Kidney (tissue), 14 donors: Measurements from ENCODE around the gene MAST2. TPM values are rescaled to one million over a fixed set of nuclear protein-coding genes. Genes with fewer than 3 reads are reported as not detected.

Experiments
- DNase-seq, 5 donors: peaks; one replicate each; pipeline ENCODE4 v3.0.0-alpha.2; 2013 to 2020
- FAIRE-seq: peaks from 2 replicates; lab custom pipeline; 2012; peaks lifted over from hg19 to GRCh38; lab: Jason Lieb, UNC
- H3K27ac ChIP-seq, 2 donors: one replicate each; pipeline ENCODE4 v1.7.0; 2013; ENCODE audit warnings: low read depth in 2 of 2, low read length in 2 of 2, inconsistent platforms in 1 of 2
- H3K27me3 ChIP-seq: one replicate; pipeline ENCODE4 v1.7.1; 2013; ENCODE audit warnings: low read length, inconsistent platforms; ENCODE audit not compliant: control insufficient read depth, insufficient read depth
- H3K36me3 ChIP-seq, 3 donors: one replicate each; pipeline versions ENCODE4 v1.7.0 to v1.7.1; 2013; ENCODE audit warnings: low read length in 3 of 3, control low read depth in 1 of 3, inconsistent platforms in 1 of 3; ENCODE audit not compliant: insufficient read depth in 3 of 3, control insufficient read depth in 2 of 3
- H3K4me1 ChIP-seq, 3 donors: one replicate each; pipeline versions ENCODE4 v1.7.0 to v1.7.1; 2013; ENCODE audit warnings: low read length in 3 of 3, inconsistent platforms in 1 of 3, low read depth in 1 of 3; ENCODE audit not compliant: control insufficient read depth in 2 of 3, insufficient read depth in 2 of 3
- H3K4me3 ChIP-seq, 3 donors: one replicate each; pipeline versions ENCODE4 v1.7.0 to v1.8.1; 2013; ENCODE audit warnings: low read length in 3 of 3, control low read depth in 1 of 3, inconsistent platforms in 1 of 3
- H3K9ac ChIP-seq, 3 donors: one replicate each; pipeline versions ENCODE4 v1.7.0 to v1.7.1; 2013; ENCODE audit warnings: low read length in 3 of 3, control low read depth in 1 of 3, inconsistent platforms in 1 of 3
- H3K9me3 ChIP-seq, 3 donors: one replicate each; pipeline versions ENCODE4 v1.7.0 to v1.7.1; 2013; ENCODE audit warnings: low read length in 3 of 3, control low read depth in 1 of 3, inconsistent platforms in 1 of 3; ENCODE audit not compliant: control insufficient read depth in 2 of 3, insufficient read depth in 1 of 3
- intact Hi-C: fragments of 100-400 bp; cut with DNase I; formaldehyde crosslinking; loops from one replicate; pipeline ENCODE4 v1.11.1; 2022
- polyA plus RNA-seq: library from polyadenylated mRNA; stranded (reverse); fragments of 350-450 nt; fragmentation: Illumina TruSeq; extraction: RNeasy Lipid Tissue Mini Kit (QIAGEN cat#74804); gene quantifications from one replicate; pipeline ENCODE4 v1.2.3, GENCODE V29; 2014; ENCODE audit warnings: low read depth, low replicate concordance; ENCODE audit not compliant: insufficient read depth
- total RNA-seq: library from RNA; stranded (reverse); fragmentation: NEBNext Ultra II Directional; extraction: Animal tissue kit (Norgen Biotek cat#: 25700); gene quantifications from one replicate; pipeline ENCODE4 v1.2.1, GENCODE V29; 2021
- TF ChIP-seq, protein P1 (sequence below): IDR thresholded peaks from 3 replicates; pipeline ENCODE4 v1.5.1; 2012; ENCODE audit warnings: mild to moderate bottlenecking, moderate library complexity, borderline replicate concordance; ENCODE audit not compliant: insufficient read depth; ENCODE audit errors: extremely low read depth
- donor health status: control.
- donor health status: control.
- donor health status: control.
- donor health status: control.
- donor health status: control.
- donor health status: DM: yes; HTN: yes; CAD: no.
- donor health status: Normal renal cell carcinoma (clear cell type).

Gene MAST2
- total and polyA plus RNA-seq, 2 donors from 2014 or later: 7.6 to 17.9 TPM

DNA sequence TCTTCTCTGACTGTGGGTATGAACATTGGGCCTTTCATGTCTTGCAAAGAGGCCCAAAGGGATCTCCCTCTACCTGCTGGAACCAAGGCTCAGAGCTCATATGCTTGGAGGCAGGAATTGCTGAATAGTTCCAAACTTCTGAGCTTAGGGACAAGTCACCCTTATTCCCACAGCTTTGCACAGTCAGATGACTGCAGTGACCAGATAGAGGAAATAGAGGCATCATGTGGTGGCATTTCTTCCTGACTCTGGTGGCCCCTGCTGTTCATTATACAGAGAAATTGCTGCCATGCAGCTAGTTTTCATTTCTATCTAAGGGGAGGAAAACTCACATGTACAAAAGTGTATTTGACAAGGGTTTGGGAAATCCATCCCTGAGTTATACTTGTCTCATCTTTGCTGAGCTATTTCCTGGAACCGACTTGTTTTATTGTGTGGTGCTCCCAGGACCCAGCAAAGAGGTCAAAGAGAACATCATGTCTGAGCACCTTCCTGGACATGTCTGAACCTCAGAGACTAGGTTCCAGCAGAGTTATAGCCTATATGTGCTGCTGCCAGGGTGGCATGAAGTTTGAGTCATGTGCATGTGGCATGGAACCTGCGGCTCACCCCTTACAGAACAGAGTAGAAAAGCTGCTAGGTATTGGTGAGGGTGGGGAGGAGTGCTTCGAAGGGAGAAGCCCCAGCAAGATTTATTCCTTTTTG, 197.8 kb downstream of the MAST2 start:
- TF ChIP-seq, protein P1, sequence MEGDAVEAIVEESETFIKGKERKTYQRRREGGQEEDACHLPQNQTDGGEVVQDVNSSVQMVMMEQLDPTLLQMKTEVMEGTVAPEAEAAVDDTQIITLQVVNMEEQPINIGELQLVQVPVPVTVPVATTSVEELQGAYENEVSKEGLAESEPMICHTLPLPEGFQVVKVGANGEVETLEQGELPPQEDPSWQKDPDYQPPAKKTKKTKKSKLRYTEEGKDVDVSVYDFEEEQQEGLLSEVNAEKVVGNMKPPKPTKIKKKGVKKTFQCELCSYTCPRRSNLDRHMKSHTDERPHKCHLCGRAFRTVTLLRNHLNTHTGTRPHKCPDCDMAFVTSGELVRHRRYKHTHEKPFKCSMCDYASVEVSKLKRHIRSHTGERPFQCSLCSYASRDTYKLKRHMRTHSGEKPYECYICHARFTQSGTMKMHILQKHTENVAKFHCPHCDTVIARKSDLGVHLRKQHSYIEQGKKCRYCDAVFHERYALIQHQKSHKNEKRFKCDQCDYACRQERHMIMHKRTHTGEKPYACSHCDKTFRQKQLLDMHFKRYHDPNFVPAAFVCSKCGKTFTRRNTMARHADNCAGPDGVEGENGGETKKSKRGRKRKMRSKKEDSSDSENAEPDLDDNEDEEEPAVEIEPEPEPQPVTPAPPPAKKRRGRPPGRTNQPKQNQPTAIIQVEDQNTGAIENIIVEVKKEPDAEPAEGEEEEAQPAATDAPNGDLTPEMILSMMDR: no peak
- H3K4me3 ChIP-seq: no peak overlapping the region
- DNase-seq: no peak
- no peaks in the 10 kb centered on the region for H3K9me3 ChIP-seq
- no peak overlapping the region for H3K9ac ChIP-seq
- no peak for FAIRE-seq
- no peaks in the 10 kb centered on the region for H3K4me1 ChIP-seq
- no peaks in the 10 kb centered on the region for H3K27me3 ChIP-seq
- peaks cover 0 to 4% (median 0%) of the 10 kb centered on the region in 3 donors for H3K36me3 ChIP-seq
- intact Hi-C loops: no loop called here
- H3K27ac ChIP-seq: no peak overlapping the region

DNA sequence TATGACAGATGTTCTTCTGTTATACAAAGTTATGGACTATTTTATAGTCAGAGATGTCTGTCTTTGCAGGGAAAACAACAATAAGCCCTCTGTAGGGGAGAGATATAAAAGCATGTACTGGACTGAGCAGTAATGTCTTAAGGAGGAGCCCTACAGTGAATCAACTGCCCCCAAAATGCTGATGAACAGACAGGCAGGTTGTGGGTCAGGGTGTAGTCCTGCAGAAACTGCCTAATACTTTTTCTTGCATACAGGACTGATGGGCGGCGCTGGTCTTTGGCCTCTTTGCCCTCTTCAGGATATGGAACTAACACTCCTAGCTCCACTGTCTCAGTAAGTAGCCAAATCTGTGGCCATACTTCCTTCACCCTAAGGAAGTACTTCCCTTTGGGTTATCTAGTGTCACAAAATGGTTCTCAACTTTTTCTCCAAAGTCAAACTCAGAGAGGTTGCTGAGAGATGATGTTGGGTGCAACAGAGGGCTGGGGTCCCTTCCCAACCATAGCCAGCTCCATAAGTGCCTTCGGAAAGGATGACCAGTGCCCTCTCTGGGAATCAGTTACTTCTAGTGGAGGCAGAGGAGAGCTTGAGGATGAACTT, 199.2 kb downstream of the MAST2 start:
- TF ChIP-seq, protein P1: no peak

GRCh38 chr1:46003315-46003714, 199.9 kb downstream of the MAST2 start:
- DNase-seq (no peak), FAIRE-seq (no peak)
- no peak overlapping the region for H3K27ac ChIP-seq
- H3K4me3 ChIP-seq: no peak overlapping the region
- no peaks in the 10 kb centered on the region for H3K9me3 ChIP-seq
- TF ChIP-seq, protein P1: no peak
- intact Hi-C loops: no loop called here
- H3K36me3 ChIP-seq: peaks cover 3 to 12% (median 8%) of the 10 kb centered on the region in 3 donors
- no peak overlapping the region for H3K9ac ChIP-seq
- no peaks in the 10 kb centered on the region for H3K4me1 ChIP-seq
- H3K27me3 ChIP-seq: no peaks in the 10 kb centered on the region

More for the DNA sequence above, 199.2 kb downstream of the MAST2 start:
- Histone ChIP-seq H3K27me3 (no peaks in the 10 kb centered on the region), H3K36me3 (peaks cover 3 to 8% (median 5%) of the 10 kb centered on the region in 3 donors), H3K4me1 (no peaks in the 10 kb centered on the region), H3K9me3 (no peaks in the 10 kb centered on the region), H3K9ac (no peak overlapping the region), H3K27ac (no peak overlapping the region), H3K4me3 (no peak overlapping the region)
- DNase-seq: no peak
- no peak for FAIRE-seq
- intact Hi-C loops: no loop called here
